ENCODE results near the gene BTAF1.

Gene BTAF1

GRCh38 chr10:92074126-92074887, 150.7 kb downstream of the BTAF1 start:
- no peaks in the 10 kb centered on the region for H3K4me1 Mint-ChIP-seq
- no peaks in the 10 kb centered on the region for H3K9me3 Mint-ChIP-seq
- CTCF ChIA-PET, result interaction anchor here (1.0 to 1.1 kb wide), 2 partner anchors 9 to 12 kb away, joined by 3 to 4 read pairs; no protein-coding TSS in a partner anchor
- H3K27me3 Mint-ChIP-seq, result no peaks in the 10 kb centered on the region
- no peaks in the 10 kb centered on the region for H3K36me3 Mint-ChIP-seq
- H3K4me3 Mint-ChIP-seq, result no peak overlapping the region
- no peak for DNase-seq
- H3K27ac Mint-ChIP-seq, result no peak overlapping the region

- H3K36me3 Mint-ChIP-seq, result peaks cover 1% of the 10 kb centered on the region
- no peak for DNase-seq
- H3K27me3 Mint-ChIP-seq, result no peaks in the 10 kb centered on the region
- no peak overlapping the region for H3K4me3 Mint-ChIP-seq
- H3K9me3 Mint-ChIP-seq, result no peaks in the 10 kb centered on the region
- H3K27ac Mint-ChIP-seq, result no peak overlapping the region
- CTCF ChIA-PET, result interaction anchor here (1.1 kb wide), 1 partner anchor 359 kb away, joined by 3 read pairs; no protein-coding TSS in a partner anchor
- H3K4me1 Mint-ChIP-seq, result no peaks in the 10 kb centered on the region
Observed at GRCh38 chr10:92075829-92076228, 152.3 kb downstream of the BTAF1 start.

DNA sequence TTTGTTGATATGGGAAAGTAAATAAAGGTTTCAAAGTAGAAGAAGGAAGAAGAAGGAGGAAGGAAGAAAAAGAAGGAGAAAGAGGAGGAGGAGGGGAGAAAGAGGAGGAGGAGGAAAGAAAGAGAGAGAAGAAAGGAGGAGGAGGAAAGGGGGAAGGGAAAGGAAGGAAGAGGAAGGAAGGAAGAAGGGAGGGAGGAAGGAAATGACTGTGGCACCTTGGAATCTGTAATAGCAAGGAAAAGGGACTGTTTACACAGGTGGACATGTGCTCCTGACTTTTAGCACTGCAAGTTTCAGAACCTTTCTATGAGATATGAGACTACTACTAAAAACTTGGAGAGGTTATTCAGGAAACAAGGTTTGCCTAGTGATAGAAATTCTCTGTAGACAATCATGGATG, 153.2 kb downstream of the BTAF1 start:
- Mint-ChIP-seq H3K4me3 (no peak overlapping the region), H3K27ac (no peak overlapping the region), H3K4me1 (no peaks in the 10 kb centered on the region), H3K9me3 (no peaks in the 10 kb centered on the region), H3K36me3 (peaks cover 1% of the 10 kb centered on the region), H3K27me3 (no peaks in the 10 kb centered on the region)
- CTCF ChIA-PET, result no interaction called here
- DNase-seq, result no peak

GRCh38 chr10:92079003-92079402, 155.4 kb downstream of the BTAF1 start:
- CTCF ChIA-PET, result no interaction called here
- Mint-ChIP-seq H3K9me3 (no peaks in the 10 kb centered on the region), H3K27ac (no peak overlapping the region)

More at GRCh38 chr10:92079003-92079402, 155.4 kb downstream of the BTAF1 start:
- no peak for DNase-seq
- no peaks in the 10 kb centered on the region for H3K27me3 Mint-ChIP-seq
- no peaks in the 10 kb centered on the region for H3K4me1 Mint-ChIP-seq
- no peak overlapping the region for H3K4me3 Mint-ChIP-seq
- peaks cover 1% of the 10 kb centered on the region for H3K36me3 Mint-ChIP-seq

All from activated naive CD4-positive, alpha-beta T cell treated with anti-CD3 and anti-CD28 coated beads, Interleukin-2, amount 10 ng/mL, durations not matched to agents 7 days and 5 days (primary cell).